HL-60 (cell line): Measurements from ENCODE around the gene SPATA32.

Source experiments
- DNase-seq, 2 experiments: peaks; one replicate each; pipeline ENCODE4 v3.0.0-alpha.2; 2010 to 2020; ENCODE audit warnings: low read depth in 1 of 2, low spot score in 1 of 2
- H3K27ac ChIP-seq: fragments of 250-450 bp; sonication (Bioruptor Pico); replicated peaks from 2 replicates; pipeline ENCODE4 v1.5.1; 2020; ENCODE audit warnings: mild to moderate bottlenecking, moderate library complexity
- H3K27me3 ChIP-seq: fragments of 250-450 bp; sonication (Bioruptor Pico); 2 replicates; pipeline ENCODE4 v1.5.1; 2021; ENCODE audit warnings: mild to moderate bottlenecking, moderate library complexity; ENCODE audit not compliant: insufficient read depth, poor library complexity, severe bottlenecking
- H3K4me3 ChIP-seq: replicated peaks from 2 replicates; pipeline ENCODE4 v1.5.1; 2011; ENCODE audit warnings: mild to moderate bottlenecking, control low read depth, low read length; ENCODE audit not compliant: insufficient read depth
- CTCF ChIP-seq: IDR thresholded peaks from one replicate; pipeline ENCODE4 v1.5.1; 2011; ENCODE audit warnings: low read length, control low read depth, inconsistent platforms; ENCODE audit not compliant: insufficient read depth
- GABPA ChIP-seq: IDR thresholded peaks from 2 replicates; pipeline ENCODE4 v1.6.1; 2012; ENCODE audit warnings: low read depth
- POLR2AphosphoS5 ChIP-seq: IDR thresholded peaks from 2 replicates; pipeline ENCODE4 v1.6.1; 2012; ENCODE audit warnings: low read depth
- REST ChIP-seq: IDR thresholded peaks from 2 replicates; pipeline ENCODE4 v1.6.1; 2012; ENCODE audit warnings: low read depth; ENCODE audit not compliant: insufficient replicate concordance
- SPI1 ChIP-seq: IDR thresholded peaks from 2 replicates; pipeline ENCODE4 v1.6.1; 2012; ENCODE audit warnings: low read depth, mild to moderate bottlenecking, borderline replicate concordance

Gene SPATA32

GRCh38 chr17:45265821-45266220 is 3.9 kb upstream of the SPATA32 start:
- no peak overlapping the region for H3K4me3 ChIP-seq
- no peak for TF ChIP-seq POLR2AphosphoS5
- TF ChIP-seq GABPA = no peak
- no peak for TF ChIP-seq REST
- no peak for TF ChIP-seq SPI1
- no peak for TF ChIP-seq CTCF
- no peaks in the 10 kb centered on the region for H3K27me3 ChIP-seq
- H3K27ac ChIP-seq = no peak overlapping the region
- no peak for DNase-seq

- no peak for DNase-seq
Observed at GRCh38 chr17:45264988-45265387, 3.1 kb upstream of the SPATA32 start.

GRCh38 chr17:45264430-45264829 is 2.5 kb upstream of the SPATA32 start:
- H3K27ac ChIP-seq = no peak overlapping the region
- no peaks in the 10 kb centered on the region for H3K27me3 ChIP-seq
- TF ChIP-seq GABPA (no peak), CTCF (no peak), REST (no peak), SPI1 (no peak)
- no peak for DNase-seq
- no peak overlapping the region for H3K4me3 ChIP-seq

More at GRCh38 chr17:45264988-45265387, 3.1 kb upstream of the SPATA32 start:
- Histone ChIP-seq H3K4me3 (no peak overlapping the region), H3K27ac (no peak overlapping the region), H3K27me3 (no peaks in the 10 kb centered on the region)
- TF ChIP-seq POLR2AphosphoS5 = no peak
- TF ChIP-seq CTCF = no peak
- no peak for TF ChIP-seq SPI1
- TF ChIP-seq GABPA = no peak
- TF ChIP-seq REST = no peak
